NCI-H2227 treated with DMSO at 0.1 percent for 48 hours (cell line): ENCODE results near the gene ARHGAP28.
"Not testable (repeated sequence)": the region's sequence is repeated elsewhere in the genome, so short reads cannot be mapped to it uniquely, and the experiment has no call there.

Experiments
- DNase-seq: peaks from one replicate; lab custom pipeline; 2025; lab: John Stamatoyannopoulos, UW

ARHGAP28 gene

DNA sequence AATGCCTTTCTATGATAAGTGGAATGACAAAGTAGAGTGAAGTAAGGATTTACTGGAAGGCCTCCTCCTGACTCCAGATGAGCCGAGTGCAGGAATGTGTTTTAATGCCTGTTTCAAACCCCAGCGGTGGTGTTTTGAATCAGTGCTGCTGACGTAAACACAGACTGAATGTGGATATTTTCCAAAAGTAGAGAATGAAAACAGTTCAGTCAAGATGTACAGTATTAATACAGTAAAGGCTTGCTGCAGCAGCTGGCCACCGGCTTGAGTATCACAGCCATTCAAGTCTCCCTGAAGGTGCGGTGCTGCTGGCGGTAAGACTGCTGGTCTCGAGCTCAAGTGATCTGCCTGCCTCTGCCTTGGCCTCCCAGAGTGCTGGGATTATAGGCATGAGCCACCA lies 46.7 kb downstream of the ARHGAP28 start:
- no peak for DNase-seq

DNA sequence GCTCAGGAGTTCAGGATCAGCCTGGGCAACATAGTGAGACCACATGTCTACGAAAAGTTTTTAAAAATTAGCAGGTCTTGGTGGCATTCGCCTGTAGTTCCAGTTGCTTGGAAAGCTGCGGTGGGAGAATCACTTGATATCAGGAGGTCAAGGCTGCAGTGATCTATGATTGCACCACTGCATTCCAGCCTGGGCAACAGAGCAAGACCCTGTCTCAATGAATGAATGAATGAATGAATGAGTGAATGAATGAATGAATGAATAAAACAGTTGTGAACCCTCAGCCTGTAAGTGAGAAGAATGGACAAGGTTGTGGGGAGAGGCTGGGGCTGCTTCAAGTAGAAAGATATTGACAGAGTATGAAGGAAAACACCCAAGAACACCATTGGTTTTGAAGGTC lies 48.0 kb downstream of the ARHGAP28 start:
- DNase-seq = no peak

DNA sequence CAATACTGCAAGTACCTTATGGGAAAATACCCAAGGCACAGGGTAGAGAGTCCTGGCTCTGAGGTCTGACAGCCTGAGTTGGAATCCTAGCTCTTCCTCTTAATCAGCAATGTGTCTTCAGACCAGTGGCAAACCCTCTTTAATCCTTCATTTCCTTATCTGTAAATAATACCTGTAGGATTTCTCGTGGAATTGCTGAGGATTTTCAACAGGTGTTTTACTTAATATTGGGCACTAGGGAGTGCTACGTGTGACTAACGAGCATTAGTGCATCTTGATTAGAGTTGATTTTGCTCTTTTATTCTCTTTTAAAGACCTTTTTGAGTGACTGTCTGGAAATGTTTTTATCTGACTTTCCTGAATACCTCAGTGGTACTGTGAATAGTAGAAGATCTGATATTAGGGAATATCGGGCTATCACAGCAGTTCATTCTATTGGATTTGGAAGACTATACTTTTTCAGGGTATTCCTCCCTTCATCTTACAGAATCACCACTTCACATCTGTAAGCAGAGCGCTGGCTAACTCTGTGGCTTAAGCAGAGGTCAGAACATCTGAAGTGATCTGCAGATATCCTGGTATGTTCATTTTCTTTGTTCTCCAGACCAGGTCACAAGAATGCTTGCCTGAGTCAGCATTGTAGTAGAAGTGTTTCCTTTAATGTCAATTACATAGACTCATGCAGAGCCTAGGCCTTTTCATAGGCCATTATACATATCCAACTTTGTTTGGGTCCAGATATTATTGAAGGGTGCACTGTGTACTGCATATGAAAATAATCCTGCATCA lies 49.1 kb downstream of the ARHGAP28 start:
- DNase-seq = no peak

DNA sequence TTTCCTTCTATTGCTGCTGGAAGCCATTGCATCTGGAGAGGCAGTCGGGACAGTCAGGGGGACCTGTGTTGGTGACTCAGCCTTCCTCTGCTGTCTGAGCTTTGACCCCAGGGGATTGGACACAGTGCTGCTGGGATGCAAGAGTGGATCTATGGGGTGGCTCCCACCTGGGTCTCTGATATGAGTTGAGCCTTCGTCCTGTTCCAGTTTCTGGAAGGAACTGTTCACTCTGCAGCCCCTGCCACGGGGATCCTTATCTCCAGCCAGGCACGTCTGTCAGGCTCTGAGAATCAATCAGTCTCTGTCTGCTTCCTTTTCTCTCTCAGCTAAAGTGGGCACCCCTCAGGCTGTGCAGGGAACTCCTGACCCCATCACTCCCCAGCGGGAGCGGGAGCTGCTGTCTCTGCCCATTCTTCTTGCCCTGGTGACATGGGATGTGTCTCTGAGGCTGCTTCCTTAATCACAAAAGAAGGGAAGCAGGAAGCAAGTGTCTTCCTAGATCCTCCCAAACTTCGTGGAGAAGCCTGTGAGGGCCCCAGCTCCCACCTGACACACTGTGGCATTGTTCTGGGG lies 51.7 kb downstream of the ARHGAP28 start:
- no peak for DNase-seq

DNA sequence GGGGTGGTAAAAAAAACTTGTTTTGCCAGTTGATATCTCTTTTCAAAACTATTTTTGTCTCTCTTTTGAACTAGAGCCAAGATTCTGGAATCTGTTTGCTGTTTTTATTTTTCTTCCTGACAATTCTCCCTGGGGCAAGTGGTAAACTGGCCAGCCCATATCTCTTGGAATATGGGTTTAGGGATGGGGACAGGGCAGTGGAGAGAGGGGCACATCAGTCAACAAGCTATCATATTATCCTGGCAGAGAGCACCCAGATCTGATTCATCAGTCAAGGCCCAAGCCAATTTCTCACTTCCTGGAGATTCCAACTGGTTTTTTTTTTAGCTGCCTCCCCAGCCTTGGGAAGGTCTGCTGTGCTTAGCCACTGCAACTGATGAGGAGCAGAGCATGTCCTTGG lies 52.3 kb downstream of the ARHGAP28 start:
- no peak for DNase-seq

DNA sequence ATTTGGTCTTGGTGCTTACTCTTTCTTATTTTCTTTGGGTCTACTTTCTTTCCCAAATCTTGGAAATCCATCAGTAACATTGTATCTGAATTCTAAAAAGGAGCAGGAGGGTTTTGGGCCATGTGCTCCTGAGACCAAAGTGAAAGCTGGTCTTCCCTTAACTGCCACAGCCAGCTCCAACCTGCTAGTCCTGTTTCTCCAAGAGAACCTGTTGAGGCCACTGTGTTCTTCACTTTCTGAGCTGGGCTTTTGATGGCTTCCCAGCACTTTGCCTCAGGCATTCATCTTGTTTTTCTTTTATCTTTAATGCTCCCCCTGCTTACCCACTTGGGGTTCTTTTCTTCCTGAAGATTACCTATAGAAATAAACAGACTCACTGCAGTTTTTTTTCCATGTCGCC lies 53.3 kb downstream of the ARHGAP28 start:
- DNase-seq = no peak

DNA sequence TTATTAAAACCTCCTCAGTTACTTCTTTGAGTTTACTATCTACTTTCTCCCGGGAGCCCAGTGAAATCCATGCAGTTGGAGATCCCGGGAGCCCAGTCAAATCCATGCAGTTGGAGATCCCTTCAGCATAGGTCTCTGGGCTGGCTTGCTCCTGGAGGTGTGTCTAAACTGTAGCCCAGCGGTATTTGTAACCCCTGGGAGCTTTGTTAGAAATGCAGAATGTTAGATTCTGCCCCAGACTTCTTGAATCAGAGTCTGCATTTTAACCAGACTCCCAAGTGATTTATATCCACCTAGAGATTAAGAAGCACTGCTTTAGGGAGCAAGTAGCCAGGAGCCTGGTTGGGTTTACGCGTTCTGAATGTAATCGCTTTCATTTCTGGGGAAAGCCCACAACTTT lies 54.5 kb downstream of the ARHGAP28 start:
- DNase-seq = no peak

DNA sequence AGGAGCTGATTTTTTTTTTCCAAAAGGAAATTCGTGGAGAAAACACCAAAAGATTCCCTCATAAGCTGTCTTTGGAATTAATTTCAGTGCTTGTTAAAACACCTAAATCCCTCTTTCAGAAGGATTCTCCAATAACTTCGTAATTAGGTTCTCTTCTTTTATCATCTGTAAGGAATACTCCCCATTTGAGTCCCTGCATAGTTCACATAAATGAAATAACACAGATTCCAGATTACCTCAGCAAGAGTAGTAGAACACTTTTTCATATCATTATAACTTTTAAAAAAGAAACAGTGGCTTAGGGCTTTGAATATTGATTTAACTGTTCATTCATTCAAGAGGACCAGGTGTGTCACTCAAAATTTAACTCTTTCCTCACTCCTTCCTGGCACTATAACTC lies 55.5 kb downstream of the ARHGAP28 start:
- DNase-seq = no peak

DNA sequence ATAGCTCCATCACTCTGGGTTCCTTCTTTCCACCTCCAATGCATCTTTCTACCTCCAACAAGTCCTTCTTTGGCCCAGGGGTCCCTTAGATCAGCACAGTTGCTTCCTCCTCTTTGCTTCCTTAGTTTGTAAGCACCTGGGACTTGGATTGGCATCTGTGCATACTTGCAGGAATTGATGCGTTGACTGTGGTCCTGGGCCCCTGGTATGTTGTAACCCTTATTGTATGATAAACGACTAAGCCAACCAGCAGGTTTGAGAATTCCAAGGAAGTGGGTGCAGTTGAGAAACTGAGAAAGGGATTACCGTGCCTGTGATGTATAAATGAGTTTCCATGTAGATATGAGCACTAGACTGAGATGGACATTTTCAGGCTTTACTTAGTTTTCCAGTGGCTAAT lies 55.9 kb downstream of the ARHGAP28 start:
- no peak for DNase-seq

DNA sequence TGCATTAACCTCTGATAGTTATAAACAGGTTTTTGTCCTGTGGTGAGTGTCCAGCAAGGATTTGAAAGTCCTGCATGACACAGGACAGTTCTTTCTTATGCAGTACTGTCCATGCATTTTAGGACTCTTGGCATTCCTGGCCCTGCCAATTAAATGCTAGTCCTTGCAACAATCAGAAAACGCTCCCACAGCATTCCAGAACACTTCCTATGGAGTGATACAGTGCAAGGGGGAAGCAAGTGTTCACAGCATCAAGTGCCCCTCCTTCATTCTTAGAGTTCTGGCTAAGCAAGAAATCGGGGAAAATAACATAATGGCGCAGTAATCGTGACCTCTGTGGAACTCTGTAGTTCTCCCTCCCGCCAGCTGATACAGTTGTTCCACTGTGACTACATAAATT lies 62.9 kb downstream of the ARHGAP28 start:
- peak; percentile 11 for DNase-seq

DNA sequence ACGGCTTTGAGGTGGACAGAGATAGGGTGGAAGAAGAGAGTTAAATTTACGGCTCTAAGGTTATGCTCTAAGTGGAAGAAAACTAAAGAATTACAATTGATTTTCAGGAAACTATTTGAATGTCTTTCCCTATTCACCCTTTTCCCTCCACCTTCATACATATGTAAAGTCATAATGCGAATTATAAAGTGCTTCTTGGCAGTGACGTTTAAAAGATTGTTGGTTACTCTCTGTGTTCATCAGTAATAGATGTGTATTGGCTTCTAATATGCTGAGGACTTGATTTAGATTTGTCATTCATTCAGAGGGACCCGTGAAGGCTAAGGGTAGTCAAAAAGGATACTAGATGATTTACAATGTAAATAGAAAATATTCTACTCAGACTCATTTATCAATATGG lies 63.9 kb downstream of the ARHGAP28 start:
- DNase-seq = no peak

DNA sequence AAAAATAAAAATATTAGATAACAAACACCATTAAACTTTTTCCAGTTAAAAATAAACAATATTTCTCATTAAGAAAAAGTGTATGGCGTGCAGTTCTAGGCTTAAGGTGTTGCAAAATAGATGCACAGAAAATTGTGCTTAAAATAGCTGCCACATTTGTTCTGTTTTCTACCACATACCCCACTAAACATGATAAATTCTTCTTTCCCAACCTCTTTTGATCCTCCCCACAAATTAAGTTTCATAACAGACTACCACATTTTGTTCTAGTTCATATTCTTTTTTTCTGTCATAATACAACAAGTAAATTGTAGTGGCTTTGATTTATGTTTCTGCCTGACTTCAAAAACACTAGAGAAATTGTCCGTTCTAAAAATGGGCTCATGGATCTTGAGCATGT lies 64.5 kb downstream of the ARHGAP28 start:
- DNase-seq = no peak

DNA sequence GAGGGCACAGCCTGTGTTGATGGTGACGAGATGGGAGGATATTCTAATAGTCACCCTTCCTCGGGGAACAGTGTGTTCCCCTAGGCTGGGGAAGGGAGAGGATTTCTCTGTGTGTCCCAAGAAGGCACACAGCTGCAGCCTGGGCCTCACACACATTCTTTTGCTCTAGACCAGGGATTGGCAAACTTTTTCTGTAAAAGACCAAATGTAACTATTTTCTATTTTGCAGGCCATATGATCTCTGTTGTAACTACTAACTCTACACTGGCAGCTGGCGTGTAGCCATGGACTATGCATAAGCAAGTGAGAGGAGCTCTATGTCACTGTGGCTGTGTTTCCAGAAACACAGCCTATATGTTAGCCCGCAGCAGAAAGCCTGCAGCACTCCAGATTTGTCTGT lies 65.8 kb downstream of the ARHGAP28 start:
- no peak for DNase-seq

DNA sequence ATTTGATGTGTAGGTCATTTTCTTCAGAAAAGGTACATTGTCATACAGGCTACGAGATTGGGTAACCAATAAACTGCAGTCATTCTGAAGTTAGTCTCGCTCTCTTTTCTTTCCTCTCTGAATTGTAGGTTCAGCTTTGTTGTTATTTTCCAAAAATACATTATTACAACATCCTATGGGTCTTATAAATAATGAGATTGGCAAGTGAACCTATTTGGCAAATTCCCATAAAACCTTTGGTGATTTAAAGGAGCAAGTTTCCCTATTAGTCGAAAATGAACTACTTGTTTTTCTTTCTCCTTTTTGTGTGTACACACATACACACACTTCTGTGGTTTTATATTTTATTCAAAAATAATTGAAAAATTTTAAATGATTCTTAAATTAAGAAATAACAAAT lies 67.0 kb downstream of the ARHGAP28 start:
- no peak for DNase-seq

DNA sequence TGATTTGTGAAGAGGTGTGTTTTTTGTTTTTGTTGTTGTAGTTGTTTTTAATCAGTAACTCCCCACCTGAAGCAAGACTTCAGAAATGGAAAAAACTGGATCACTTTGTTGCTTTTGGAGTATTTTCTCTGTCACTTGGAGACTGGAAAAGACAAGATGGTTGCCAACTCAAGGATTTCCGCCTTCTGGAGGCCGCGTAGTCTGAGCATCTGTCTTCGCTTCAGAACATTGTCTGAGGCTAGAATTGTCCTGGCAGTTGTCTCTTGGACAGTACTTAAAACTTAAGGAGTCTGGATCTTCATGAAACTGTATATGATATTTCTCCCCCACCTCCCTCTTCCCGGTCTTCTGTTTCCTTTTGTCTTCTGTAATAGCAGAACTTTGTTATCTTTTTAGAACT lies 67.7 kb downstream of the ARHGAP28 start:
- DNase-seq = no peak

DNA sequence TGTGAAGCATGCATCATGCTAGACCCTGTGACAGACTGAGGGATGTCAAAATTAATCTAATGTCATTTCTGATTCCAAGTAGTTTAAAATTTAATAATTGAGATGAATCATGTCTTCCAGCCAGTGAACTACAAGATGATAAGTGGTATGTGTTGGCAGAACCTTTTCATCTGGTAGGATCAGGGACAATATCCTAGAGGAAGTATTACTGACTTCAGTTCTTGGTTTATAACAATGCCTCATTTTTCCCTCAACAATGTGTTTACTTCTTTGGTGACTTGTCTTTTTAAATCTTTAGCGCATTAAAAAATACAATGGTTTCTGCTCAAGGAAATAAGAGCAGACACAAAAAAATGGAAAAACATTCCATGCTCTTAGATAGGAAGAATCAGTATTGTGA lies 69.4 kb downstream of the ARHGAP28 start:
- DNase-seq = no peak

DNA sequence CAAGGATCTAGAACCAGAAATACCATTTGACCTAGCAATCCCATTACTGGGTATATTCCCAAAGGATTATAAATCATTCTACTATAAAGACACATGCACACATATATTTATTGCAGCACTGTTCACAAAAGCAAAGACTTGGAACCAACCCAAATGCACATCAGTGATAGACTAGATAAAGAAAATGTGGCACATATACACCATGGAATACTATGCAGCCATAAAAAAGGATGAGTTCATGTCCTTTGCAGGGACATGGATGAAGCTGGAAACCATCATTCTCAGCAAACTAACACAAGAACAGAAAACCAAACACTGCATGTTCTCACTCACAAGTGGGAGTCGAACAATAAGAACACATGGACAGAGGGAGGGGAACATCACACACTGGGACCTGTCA lies 70.8 kb downstream of the ARHGAP28 start:
- DNase-seq = not testable (repeated sequence)

DNA sequence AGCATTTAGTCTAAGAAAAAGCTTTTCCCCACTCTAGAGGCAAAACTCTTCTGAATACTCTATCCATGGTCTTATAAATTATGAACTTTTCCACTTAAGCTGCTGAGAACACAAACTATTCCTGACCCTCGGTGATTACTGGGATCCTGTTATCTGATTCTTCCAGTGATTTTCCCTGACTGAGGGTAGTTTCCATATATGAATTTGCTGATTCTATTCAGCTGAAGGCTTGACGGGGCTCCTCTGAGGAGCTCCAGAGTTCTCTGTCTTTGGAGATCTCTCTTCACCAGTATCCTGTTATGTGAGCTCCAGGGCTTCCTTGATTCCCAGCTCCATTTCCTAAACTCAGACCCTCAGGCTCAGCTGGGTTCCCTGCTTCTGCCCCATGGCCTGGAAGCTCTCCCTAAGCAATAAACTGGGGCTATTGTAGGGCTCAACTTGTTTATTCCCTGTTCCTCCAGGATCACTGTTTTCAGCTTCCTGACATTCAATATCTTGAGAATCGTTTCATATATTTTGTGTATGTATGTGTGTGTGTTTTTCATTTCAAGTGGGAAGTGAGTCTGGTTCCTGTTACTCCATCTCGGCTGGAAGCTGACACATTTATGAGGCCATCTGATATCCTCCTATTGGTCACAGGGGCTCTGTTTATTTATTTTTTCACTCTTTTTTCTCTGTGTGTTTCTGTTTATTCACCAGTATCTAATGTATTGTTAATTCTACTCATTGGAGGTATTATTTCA lies 78.2 kb downstream of the ARHGAP28 start:
- DNase-seq = no peak

DNA sequence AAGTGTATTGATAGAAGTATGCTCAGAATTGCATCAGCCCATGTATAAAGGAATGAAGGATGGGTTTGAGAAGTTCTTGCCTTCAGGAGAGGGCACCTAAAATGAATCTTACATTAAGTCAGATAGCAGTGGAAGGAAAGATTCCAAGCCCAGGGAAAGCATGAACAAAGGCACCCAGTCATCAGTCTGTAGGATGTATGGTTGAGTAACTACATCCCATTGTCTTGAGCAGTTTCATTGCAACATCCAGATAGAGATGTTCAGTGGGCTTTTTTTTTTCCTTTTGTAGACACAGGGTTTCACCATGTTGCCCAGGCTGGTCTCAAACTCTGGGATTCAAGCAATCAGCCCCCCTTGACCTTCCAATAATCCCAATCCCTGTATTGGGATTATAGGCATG lies 80.7 kb downstream of the ARHGAP28 start:
- DNase-seq = no peak

DNA sequence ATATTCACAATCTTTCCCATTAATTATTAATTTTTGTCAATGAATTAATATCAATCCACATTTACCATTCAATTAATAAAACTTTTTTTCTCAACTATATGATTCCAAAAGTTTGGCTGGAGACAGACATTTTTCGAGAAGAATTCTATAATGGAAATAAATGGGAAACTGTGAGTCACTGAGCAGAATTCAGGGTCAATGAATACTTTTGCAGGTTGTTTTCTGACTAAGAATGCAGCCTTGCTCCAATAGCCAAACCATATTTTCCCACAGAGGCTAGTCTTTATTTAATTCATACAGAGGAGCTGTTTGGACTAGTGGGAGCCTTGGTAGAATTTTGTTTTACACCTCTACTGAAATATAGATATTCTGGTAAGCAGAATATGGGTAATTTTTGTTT lies 82.3 kb downstream of the ARHGAP28 start:
- DNase-seq = no peak

DNA sequence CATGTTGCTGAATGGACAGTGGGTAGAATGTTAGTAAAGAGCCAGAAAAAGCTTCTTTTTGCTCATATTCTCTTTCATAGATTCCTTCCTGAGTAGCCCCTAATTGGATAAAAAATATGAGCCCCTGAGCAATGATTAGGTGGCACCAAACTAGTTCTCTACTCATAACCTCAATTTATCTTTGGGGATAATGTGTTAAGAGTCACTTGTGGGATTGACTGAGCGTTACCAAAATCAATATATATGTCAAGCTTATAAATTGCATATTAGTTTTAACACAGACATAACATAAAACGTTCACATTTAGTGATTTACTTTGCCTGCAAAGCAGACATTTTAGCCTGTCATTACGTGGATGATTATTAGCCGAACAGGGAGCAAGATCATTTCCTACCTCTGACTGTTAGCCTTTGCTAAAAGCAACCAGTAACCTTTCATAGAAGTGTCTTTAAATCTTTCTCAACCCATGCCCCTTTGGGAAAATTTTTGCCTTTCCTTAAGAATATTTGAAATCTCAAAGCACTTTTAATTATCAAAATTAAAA lies 85.4 kb downstream of the ARHGAP28 start:
- no peak for DNase-seq

DNA sequence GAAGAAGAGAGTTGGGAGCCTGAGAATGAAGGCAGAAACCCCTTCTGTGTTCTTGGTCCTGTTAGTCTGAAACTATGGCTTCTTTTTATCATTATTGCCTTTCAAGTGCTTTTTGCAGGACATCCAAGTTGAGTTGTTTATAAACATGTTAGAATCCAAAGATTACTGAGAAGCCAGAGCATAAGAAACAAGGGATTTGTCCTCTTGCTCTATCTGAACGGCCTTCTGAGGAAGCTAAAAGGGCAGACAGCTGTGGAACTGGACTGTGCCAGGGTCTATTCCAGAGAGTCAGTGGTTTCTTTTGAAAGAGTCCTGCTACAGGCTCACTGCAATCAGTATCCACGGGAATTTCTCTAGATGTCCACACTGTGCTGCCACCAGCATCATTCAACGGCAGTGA lies 86.6 kb downstream of the ARHGAP28 start:
- DNase-seq = no peak

DNA sequence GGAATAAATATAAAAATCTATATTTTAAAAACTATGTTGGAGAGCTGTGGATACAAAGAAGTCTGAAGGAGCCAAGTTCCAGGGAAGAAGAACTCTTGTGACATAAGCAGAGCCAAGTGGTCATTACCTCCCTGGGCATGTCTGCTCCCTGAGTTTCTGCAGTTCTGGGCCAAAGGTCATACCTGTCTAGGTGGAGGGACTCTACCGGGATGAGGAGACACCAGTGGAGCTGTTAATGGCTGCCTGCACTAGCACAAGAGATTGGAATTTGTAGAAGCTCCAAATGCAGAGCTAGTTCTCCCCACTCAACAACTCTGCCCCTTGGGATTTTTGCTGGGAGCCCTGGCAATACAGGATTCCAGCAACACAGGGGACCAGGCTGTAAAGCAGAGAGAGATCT lies 89.8 kb downstream of the ARHGAP28 start:
- no peak for DNase-seq
